Hepatic stellate cell (primary cell): ENCODE results near the gene SEMA4D.

Experiments
- DNase-seq: peaks from one replicate; pipeline ENCODE4 v3.0.0; 2011; ENCODE audit warnings: low spot score

SEMA4D gene

GRCh38 chr9:89529243-89530035, 31.5 kb upstream of the SEMA4D start:
- DNase-seq: no peak

GRCh38 chr9:89528540-89528939, 30.6 kb upstream of the SEMA4D start:
- no peak for DNase-seq

- DNase-seq: no peak
Measured at GRCh38 chr9:89528131-89528530, 30.2 kb upstream of the SEMA4D start.

- no peak for DNase-seq
Measured at GRCh38 chr9:89527084-89527483, 29.2 kb upstream of the SEMA4D start.

GRCh38 chr9:89526667-89527066, 28.8 kb upstream of the SEMA4D start:
- DNase-seq: no peak

- no peak for DNase-seq
Measured at GRCh38 chr9:89525446-89526374, 27.8 kb upstream of the SEMA4D start.

GRCh38 chr9:89524963-89525362, 27.1 kb upstream of the SEMA4D start:
- no peak for DNase-seq

GRCh38 chr9:89523948-89524347, 26.0 kb upstream of the SEMA4D start:
- DNase-seq: no peak

- DNase-seq: no peak
Measured at GRCh38 chr9:89522959-89523285, 25.0 kb upstream of the SEMA4D start.

- no peak for DNase-seq
Measured at GRCh38 chr9:89522261-89522958, 24.5 kb upstream of the SEMA4D start.

- DNase-seq: no peak
Measured at GRCh38 chr9:89519366-89519805, 21.5 kb upstream of the SEMA4D start.

GRCh38 chr9:89518466-89519365, 20.8 kb upstream of the SEMA4D start:
- no peak for DNase-seq

- no peak for DNase-seq
Measured at GRCh38 chr9:89515416-89515815, 17.5 kb upstream of the SEMA4D start.

GRCh38 chr9:89514956-89515355, 17.0 kb upstream of the SEMA4D start:
- no peak for DNase-seq

- no peak for DNase-seq
Measured at GRCh38 chr9:89514337-89514736, 16.4 kb upstream of the SEMA4D start.

GRCh38 chr9:89513837-89514236, 15.9 kb upstream of the SEMA4D start:
- DNase-seq: no peak

- DNase-seq: no peak
Measured at GRCh38 chr9:89512382-89512781, 14.5 kb upstream of the SEMA4D start.

GRCh38 chr9:89508951-89509615, 11.2 kb upstream of the SEMA4D start:
- no peak for DNase-seq

- DNase-seq: no peak
Measured at GRCh38 chr9:89505911-89506310, 8.0 kb upstream of the SEMA4D start.

- no peak for DNase-seq
Measured at GRCh38 chr9:89505048-89505447, 7.1 kb upstream of the SEMA4D start.

- no peak for DNase-seq
Measured at GRCh38 chr9:89502671-89503070, 4.8 kb upstream of the SEMA4D start.
